Stomach (tissue), 4 donors: ENCODE results near the gene HDGFL2.

Experiments
- EP300 ChIP-seq: sonication (generic); formaldehyde crosslinking; IDR thresholded peaks from one replicate; pipeline ENCODE4 v1.6.1; 2017; ENCODE audit warnings: antibody characterized with exemption
- POLR2A ChIP-seq, 4 donors: fragments of 450-650 bp; IDR thresholded peaks; one replicate each; pipeline ENCODE4 v1.6.1; 2016; ENCODE audit warnings: antibody characterized with exemption in 4 of 4, control low read depth in 2 of 4, mild to moderate bottlenecking in 1 of 4, moderate library complexity in 1 of 4
- TF ChIP-seq, protein P1 (sequence below), 7 experiments: fragments of 450-650 bp in 4 of 7; fragments of 200-600 bp in 3 of 7; sonication (generic) in 3 of 7; IDR thresholded peaks; one replicate each; pipeline ENCODE4 v1.5.1; 2016 to 2019; ENCODE audit warnings: antibody characterized with exemption in 7 of 7, control low read depth in 2 of 7, mild to moderate bottlenecking in 1 of 7

DNA sequence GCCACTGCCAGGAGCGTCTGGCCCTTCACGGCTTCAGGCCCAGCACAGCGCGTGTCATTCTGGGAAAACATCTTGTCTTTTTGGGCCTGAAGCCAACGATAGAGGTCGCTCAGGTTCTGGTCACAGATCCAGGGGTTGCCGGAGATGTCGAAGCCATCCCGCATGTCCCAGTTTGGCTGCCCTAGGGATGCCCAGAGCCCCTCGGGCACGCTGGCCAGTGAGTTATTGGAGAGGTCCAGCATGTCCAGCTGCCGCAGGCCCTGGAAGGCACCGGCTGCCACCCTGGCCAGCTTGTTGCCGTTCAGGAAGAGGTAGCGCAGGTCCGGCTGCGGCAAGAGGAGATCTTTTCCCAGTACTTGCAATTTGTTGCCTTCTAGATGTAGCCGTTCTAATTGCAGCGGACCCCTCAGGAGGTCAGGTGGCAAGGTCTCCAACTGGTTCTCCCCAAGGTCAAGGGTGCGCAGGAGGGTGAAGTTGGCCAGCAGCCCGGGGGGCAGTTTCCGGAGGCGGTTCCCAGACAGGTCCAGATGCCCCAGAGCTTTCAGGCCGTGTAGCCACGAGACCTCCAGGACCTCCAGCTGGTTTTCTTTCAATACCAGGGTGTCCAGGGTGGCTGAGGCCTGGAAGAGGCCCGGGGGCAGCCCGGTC, 66.0 kb downstream of the HDGFL2 start:
- TF ChIP-seq EP300 (no peak), POLR2A (IDR thresholded peaks at IDR 0.05) (no peak)
- TF ChIP-seq, protein P1, sequence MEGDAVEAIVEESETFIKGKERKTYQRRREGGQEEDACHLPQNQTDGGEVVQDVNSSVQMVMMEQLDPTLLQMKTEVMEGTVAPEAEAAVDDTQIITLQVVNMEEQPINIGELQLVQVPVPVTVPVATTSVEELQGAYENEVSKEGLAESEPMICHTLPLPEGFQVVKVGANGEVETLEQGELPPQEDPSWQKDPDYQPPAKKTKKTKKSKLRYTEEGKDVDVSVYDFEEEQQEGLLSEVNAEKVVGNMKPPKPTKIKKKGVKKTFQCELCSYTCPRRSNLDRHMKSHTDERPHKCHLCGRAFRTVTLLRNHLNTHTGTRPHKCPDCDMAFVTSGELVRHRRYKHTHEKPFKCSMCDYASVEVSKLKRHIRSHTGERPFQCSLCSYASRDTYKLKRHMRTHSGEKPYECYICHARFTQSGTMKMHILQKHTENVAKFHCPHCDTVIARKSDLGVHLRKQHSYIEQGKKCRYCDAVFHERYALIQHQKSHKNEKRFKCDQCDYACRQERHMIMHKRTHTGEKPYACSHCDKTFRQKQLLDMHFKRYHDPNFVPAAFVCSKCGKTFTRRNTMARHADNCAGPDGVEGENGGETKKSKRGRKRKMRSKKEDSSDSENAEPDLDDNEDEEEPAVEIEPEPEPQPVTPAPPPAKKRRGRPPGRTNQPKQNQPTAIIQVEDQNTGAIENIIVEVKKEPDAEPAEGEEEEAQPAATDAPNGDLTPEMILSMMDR (IDR thresholded peaks at IDR 0.05): no peak
